Kidney epithelial cell (primary cell): ENCODE results near the gene FAHD2A. TPM values are rescaled to one million over a fixed set of nuclear protein-coding genes. Genes with fewer than 3 reads are reported as not detected.

Source experiments
- DNase-seq: peaks from one replicate; pipeline ENCODE4 v3.0.0-alpha.2; 2010; ENCODE audit warnings: low read depth
- H3K27me3 ChIP-seq: 2 replicates; pipeline ENCODE4 v1.6.0; 2011; ENCODE audit warnings: low read length; ENCODE audit not compliant: control insufficient read depth, insufficient read depth
- H3K36me3 ChIP-seq: 2 replicates; pipeline ENCODE4 v1.5.1; 2011; ENCODE audit warnings: low read length; ENCODE audit not compliant: control insufficient read depth, insufficient read depth
- H3K4me3 ChIP-seq: 2 replicates; pipeline ENCODE4 v1.5.1; 2011; ENCODE audit warnings: low read depth, mild to moderate bottlenecking, control low read depth, low read length
- CTCF ChIP-seq: IDR thresholded peaks from 2 replicates; pipeline ENCODE4 v1.5.1; 2011; ENCODE audit warnings: mild to moderate bottlenecking, moderate library complexity, low read length, control low read depth, inconsistent platforms; ENCODE audit not compliant: insufficient read depth, poor library complexity, severe bottlenecking
- total RNA-seq: library from RNA; depleted of rRNA; stranded (reverse); fragments of >200 nt; gene quantifications from 2 replicates; pipeline ENCODE4 v1.2.3, GENCODE V29; 2015

Gene FAHD2A
- total RNA-seq, 1 donor from 2014 or later = 55.9 TPM

GRCh38 chr2:95383635-95384027, 18.9 kb upstream of the FAHD2A start:
- no peak for TF ChIP-seq CTCF
- DNase-seq = no peak
- no peaks in the 10 kb centered on the region for H3K36me3 ChIP-seq
- H3K27me3 ChIP-seq = no peaks in the 10 kb centered on the region
- H3K4me3 ChIP-seq = no peak overlapping the region

GRCh38 chr2:95384854-95385569, 17.5 kb upstream of the FAHD2A start:
- Histone ChIP-seq H3K36me3 (no peaks in the 10 kb centered on the region), H3K27me3 (no peaks in the 10 kb centered on the region), H3K4me3 (no peak overlapping the region)
- no peak for TF ChIP-seq CTCF
- DNase-seq = no peak

- Histone ChIP-seq H3K27me3 (no peaks in the 10 kb centered on the region), H3K36me3 (no peaks in the 10 kb centered on the region), H3K4me3 (no peak overlapping the region)
- no peak for TF ChIP-seq CTCF
- DNase-seq = no peak
Measured at GRCh38 chr2:95385570-95385984, 16.9 kb upstream of the FAHD2A start.

- Histone ChIP-seq H3K36me3 (no peaks in the 10 kb centered on the region), H3K4me3 (no peak overlapping the region), H3K27me3 (no peaks in the 10 kb centered on the region)
- no peak for DNase-seq
- no peak for TF ChIP-seq CTCF
Measured at GRCh38 chr2:95386031-95386430, 16.5 kb upstream of the FAHD2A start.

GRCh38 chr2:95387358-95387757, 15.2 kb upstream of the FAHD2A start:
- no peak for DNase-seq
- Histone ChIP-seq H3K27me3 (no peaks in the 10 kb centered on the region), H3K4me3 (no peak overlapping the region), H3K36me3 (no peaks in the 10 kb centered on the region)
- TF ChIP-seq CTCF = no peak
